Right lobe of liver (tissue), 6 donors: ENCODE results near the gene TSPO. TPM values are rescaled to one million over a fixed set of nuclear protein-coding genes. Genes with fewer than 3 reads are reported as not detected.

Source experiments
- ATAC-seq, 4 donors: fragments of 200-7000 bp; cut with Tn5 transposase; one replicate each; pipeline ENCODE4 v1.9.1; 2020; ENCODE audit warnings: mild to moderate bottlenecking in 4 of 4, moderate library complexity in 4 of 4
- DNase-seq, 3 donors: peaks; one replicate each; pipeline ENCODE4 v3.0.0-alpha.2; 2020
- H3K27ac ChIP-seq, 3 donors: fragments of 200-600 bp; one replicate each; pipeline ENCODE4 v1.8.0; 2022
- H3K27me3 ChIP-seq, 2 donors: fragments of 200-600 bp; one replicate each; pipeline ENCODE4 v1.8.0; 2022
- H3K36me3 ChIP-seq, 4 donors: fragments of 200-600 bp; sonication (generic) in 1 of 4; one replicate each; pipeline versions ENCODE4 v1.5.1 to v1.8.0; 2017 to 2022; ENCODE audit warnings: control low read depth in 1 of 4
- H3K4me1 ChIP-seq, 4 donors: fragments of 200-600 bp; sonication (generic) in 1 of 4; one replicate each; pipeline versions ENCODE4 v1.5.1 to v1.8.0; 2017 to 2022; ENCODE audit warnings: control low read depth in 1 of 4
- H3K4me3 ChIP-seq, 3 donors: fragments of 200-600 bp; one replicate each; pipeline ENCODE4 v1.8.0; 2022
- H3K9me3 ChIP-seq, 4 donors: fragments of 200-600 bp; sonication (generic) in 1 of 4; one replicate each; pipeline versions ENCODE4 v1.5.1 to v1.8.0; 2017 to 2022; ENCODE audit warnings: control low read depth in 1 of 4
- POLR2A ChIP-seq: fragments of 450-650 bp; IDR thresholded peaks from one replicate; pipeline ENCODE4 v1.6.1; 2017; ENCODE audit warnings: antibody characterized with exemption, mild to moderate bottlenecking
- WGBS: methylation state at CpG from one replicate; pipeline ENCODE4 v1.1.6; 2018; ENCODE audit warnings: low coverage, low lambda C conversion rate; ENCODE audit not compliant: insufficient coverage; ENCODE audit errors: missing lambda C conversion rate; 5-methylcytosine and 5-hydroxymethylcytosine counted together
- intact Hi-C, 2 donors: fragments of 100-400 bp; cut with DNase I; formaldehyde crosslinking; loops; one replicate each; pipeline versions ENCODE4 v1.11.2 to v1.14.1; 2022
- total RNA-seq, 6 experiments: library from RNA; depleted of rRNA in 2 of 6; stranded (reverse); fragments of >200 nt in 2 of 6; fragmentation: NEBNext Ultra II Directional in 3 of 6; extraction: Animal tissue kit (Norgen Biotek cat#: 25700) in 3 of 6; gene quantifications; one replicate each; pipeline versions ENCODE4 v1.1.0 to v1.2.4, GENCODE V29; 2016 to 2023
- TF ChIP-seq, protein P1 (sequence below), 4 donors: fragments of 200-600 bp in 3 of 4; fragments of 450-650 bp in 1 of 4; IDR thresholded peaks; one replicate each; pipeline versions ENCODE4 v1.5.1 to v1.8.0; 2016 to 2022; ENCODE audit warnings: antibody characterized with exemption in 4 of 4, mild to moderate bottlenecking in 2 of 4
- donor health status: DM: no; HTN: yes; CAD: no.
- donor health status: DM: no; HTN: no; CAD: no.
- donor health status: DM: no; HTN: no; CAD: no.
- donor health status: DM: no; HTN: yes; CAD: no.
- donor health status: DM: no; HTN: yes; CAD: no.

TSPO gene
- total RNA-seq, 6 experiments from 2014 or later: 18.1 to 198 (median 31.9) TPM

- TF ChIP-seq, protein P1, sequence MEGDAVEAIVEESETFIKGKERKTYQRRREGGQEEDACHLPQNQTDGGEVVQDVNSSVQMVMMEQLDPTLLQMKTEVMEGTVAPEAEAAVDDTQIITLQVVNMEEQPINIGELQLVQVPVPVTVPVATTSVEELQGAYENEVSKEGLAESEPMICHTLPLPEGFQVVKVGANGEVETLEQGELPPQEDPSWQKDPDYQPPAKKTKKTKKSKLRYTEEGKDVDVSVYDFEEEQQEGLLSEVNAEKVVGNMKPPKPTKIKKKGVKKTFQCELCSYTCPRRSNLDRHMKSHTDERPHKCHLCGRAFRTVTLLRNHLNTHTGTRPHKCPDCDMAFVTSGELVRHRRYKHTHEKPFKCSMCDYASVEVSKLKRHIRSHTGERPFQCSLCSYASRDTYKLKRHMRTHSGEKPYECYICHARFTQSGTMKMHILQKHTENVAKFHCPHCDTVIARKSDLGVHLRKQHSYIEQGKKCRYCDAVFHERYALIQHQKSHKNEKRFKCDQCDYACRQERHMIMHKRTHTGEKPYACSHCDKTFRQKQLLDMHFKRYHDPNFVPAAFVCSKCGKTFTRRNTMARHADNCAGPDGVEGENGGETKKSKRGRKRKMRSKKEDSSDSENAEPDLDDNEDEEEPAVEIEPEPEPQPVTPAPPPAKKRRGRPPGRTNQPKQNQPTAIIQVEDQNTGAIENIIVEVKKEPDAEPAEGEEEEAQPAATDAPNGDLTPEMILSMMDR (IDR thresholded peaks at IDR 0.05): no peak
- TF ChIP-seq POLR2A: no peak
- WGBS: 89% methylated on average over 7 of the region's 15 CpGs
- ATAC-seq: no peak
- no peak overlapping the region for H3K27ac ChIP-seq
- no peak for DNase-seq
- H3K27me3 ChIP-seq: no peaks in the 10 kb centered on the region
- peaks cover 0 to 26% (median 7%) of the 10 kb centered on the region in 4 donors for H3K36me3 ChIP-seq
- H3K4me3 ChIP-seq: no peak overlapping the region
- H3K9me3 ChIP-seq: no peaks in the 10 kb centered on the region
- intact Hi-C loops: no loop called here
- peaks cover 0 to 5% (median 1%) of the 10 kb centered on the region in 4 donors for H3K4me1 ChIP-seq
These were observed 29.3 kb downstream of the TSPO start for GRCh38 chr22:43180670-43181069.

DNA sequence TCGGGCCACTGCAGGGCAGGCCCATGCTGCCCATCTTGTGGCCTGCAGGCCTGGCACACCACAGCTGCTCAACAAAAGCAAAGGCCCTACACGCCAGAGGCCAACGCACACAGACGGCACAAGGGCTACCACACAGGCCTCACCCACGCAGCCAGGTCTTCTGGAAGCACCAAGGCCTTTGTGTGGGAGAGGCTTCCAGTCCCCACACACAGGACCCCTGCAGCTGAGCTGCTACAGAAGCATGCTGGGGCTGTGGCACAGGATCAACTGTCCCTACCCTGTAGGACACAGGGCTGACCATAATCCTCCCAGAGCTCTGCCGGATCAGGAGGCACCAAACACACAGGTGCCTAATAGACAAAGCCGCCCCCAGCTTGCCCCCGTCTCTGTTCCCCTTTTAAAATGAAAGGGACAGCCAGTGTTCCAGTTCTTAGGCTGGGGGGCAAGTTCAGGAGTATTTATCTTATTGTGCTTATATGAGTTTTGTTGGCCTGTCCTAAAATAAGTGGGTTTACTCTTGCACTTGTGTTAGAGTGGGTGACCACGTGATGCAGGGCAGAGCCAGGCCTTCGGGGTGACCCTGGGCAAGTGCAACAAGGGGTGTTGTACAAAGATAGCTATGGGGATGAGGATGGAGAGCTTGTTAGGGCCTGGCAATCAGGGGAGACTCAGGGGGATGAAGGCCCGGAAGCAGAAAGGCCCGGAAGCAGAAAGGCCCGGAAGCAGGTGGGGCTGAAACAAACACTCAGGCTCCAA lies 30.1 kb downstream of the TSPO start:
- Histone ChIP-seq H3K4me1 (peaks cover 0 to 10% (median 4%) of the 10 kb centered on the region in 4 donors), H3K9me3 (no peaks in the 10 kb centered on the region), H3K36me3 (peaks cover 0 to 23% (median 7%) of the 10 kb centered on the region in 4 donors), H3K27ac (no peak overlapping the region), H3K27me3 (no peaks in the 10 kb centered on the region), H3K4me3 (no peak overlapping the region)
- WGBS: 82% methylated on average over 5 of the region's 13 CpGs
- ATAC-seq (no peak), DNase-seq (no peak)
- TF ChIP-seq, protein P1 (IDR thresholded peaks at IDR 0.05): no peak
- no peak for TF ChIP-seq POLR2A
- intact Hi-C loops: no loop called here

DNA sequence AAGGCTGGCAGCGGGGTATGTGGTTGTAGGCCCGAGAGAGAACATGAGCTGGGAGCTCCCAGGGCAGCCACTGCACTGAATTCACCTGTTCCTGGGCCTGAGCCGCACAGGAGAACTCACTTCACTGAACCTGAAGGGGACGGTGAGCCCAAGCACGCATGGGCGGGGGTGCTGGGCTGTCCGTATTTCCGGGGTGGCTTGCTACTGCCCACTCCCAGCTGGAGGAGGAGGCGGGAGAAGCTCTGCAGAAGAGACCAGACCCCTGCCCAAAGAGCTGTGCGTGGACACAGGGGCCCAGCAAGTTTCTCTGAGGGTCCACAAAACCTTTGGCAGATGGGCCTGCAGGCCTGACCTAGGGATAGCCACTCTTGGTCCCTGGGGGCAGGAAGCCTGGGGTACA lies 30.8 kb downstream of the TSPO start:
- Histone ChIP-seq H3K27ac (no peak overlapping the region), H3K27me3 (no peaks in the 10 kb centered on the region), H3K4me1 (peaks cover 0 to 10% (median 4%) of the 10 kb centered on the region in 4 donors), H3K9me3 (no peaks in the 10 kb centered on the region), H3K4me3 (no peak overlapping the region), H3K36me3 (peaks cover 0 to 23% (median 7%) of the 10 kb centered on the region in 4 donors)
- TF ChIP-seq, protein P1 (IDR thresholded peaks at IDR 0.05): no peak
- no peak for TF ChIP-seq POLR2A
- DNase-seq: no peak
- intact Hi-C loops: no loop called here
- ATAC-seq: no peak
- 82% methylated on average over 2 of the region's 10 CpGs for WGBS

DNA sequence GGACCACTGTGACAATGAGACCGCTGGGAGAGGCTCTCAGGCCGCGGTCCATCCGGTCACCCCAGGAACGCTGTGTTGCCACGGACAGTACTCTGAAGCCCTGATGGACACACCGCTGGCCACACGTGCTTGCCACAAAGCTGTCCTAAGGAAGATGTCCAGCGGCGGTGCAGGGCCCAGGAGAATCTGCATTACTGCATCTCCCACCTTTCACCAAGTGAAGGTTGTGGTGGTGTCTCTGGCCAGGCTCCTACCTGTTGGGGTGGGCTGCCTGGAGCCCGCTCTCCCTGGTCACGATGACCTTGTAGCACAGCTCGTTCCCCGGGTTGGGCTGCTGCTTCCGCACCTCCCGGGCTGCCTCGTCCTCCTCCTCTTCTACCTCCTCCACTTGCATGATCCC lies 31.4 kb downstream of the TSPO start:
- Histone ChIP-seq H3K4me3 (no peak overlapping the region), H3K9me3 (no peaks in the 10 kb centered on the region)
- no peak for DNase-seq

More for the DNA sequence above, 31.4 kb downstream of the TSPO start:
- no peak for ATAC-seq
- intact Hi-C loops: no loop called here
- peaks cover 0 to 20% (median 7%) of the 10 kb centered on the region in 4 donors for H3K36me3 ChIP-seq
- no peaks in the 10 kb centered on the region for H3K27me3 ChIP-seq
- peaks cover 0 to 10% (median 4%) of the 10 kb centered on the region in 4 donors for H3K4me1 ChIP-seq
- no peak overlapping the region for H3K27ac ChIP-seq
- no peak for TF ChIP-seq POLR2A
- TF ChIP-seq, protein P1 (IDR thresholded peaks at IDR 0.05): no peak
- no CpG with 5 or more reads among the region's 17 CpGs for WGBS
